Measurements from ENCODE around the gene GSN. TPM values are rescaled to one million over a fixed set of nuclear protein-coding genes. Genes with fewer than 3 reads are reported as not detected.
"Not testable (repeated sequence)": the region's sequence is repeated elsewhere in the genome, so short reads cannot be mapped to it uniquely, and the experiment has no call there.

Gene GSN
- total RNA-seq, 1 donor from 2014 or later = 80.0 TPM

GRCh38 chr9:121289772-121290370 lies 21.9 kb downstream of the GSN start:
- Mint-ChIP-seq H3K27ac (peak overlapping the region; percentile 97), H3K4me1 (ENCODE audit: unreplicated experiment) (peaks cover 42% of the 10 kb centered on the region), H3K27me3 (no peaks in the 10 kb centered on the region), H3K9me3 (no peaks in the 10 kb centered on the region), H3K4me3 (peak overlapping the region; percentile 68), H3K36me3 (no peaks in the 10 kb centered on the region)
- DNase-seq (ENCODE audit: extremely low spot score, unreplicated experiment) = no peak
- TF ChIP-seq CTCF (conservative IDR thresholded peaks at IDR 0.05) = no peak

- H3K27me3 Mint-ChIP-seq; H3K4me3 Mint-ChIP-seq; DNase-seq (ENCODE audit: extremely low spot score, unreplicated experiment); H3K9me3 Mint-ChIP-seq; H3K36me3 Mint-ChIP-seq; H3K27ac Mint-ChIP-seq: not testable (repeated sequence)
- peaks cover 39% of the 10 kb centered on the region for H3K4me1 Mint-ChIP-seq (ENCODE audit: unreplicated experiment)
These were observed 23.6 kb downstream of the GSN start for GRCh38 chr9:121291536-121291935.

GRCh38 chr9:121292051-121292450 lies 24.1 kb downstream of the GSN start:
- DNase-seq (ENCODE audit: extremely low spot score, unreplicated experiment) = no peak
- no peaks in the 10 kb centered on the region for H3K27me3 Mint-ChIP-seq
- H3K9me3 Mint-ChIP-seq = no peaks in the 10 kb centered on the region
- H3K4me1 Mint-ChIP-seq (ENCODE audit: unreplicated experiment) = peaks cover 38% of the 10 kb centered on the region
- no peaks in the 10 kb centered on the region for H3K36me3 Mint-ChIP-seq
- H3K4me3 Mint-ChIP-seq = no peak overlapping the region
- no peak for TF ChIP-seq CTCF (conservative IDR thresholded peaks at IDR 0.05)
- H3K27ac Mint-ChIP-seq = no peak overlapping the region

- no peaks in the 10 kb centered on the region for H3K9me3 Mint-ChIP-seq
- H3K4me3 Mint-ChIP-seq = no peak overlapping the region
- no peak overlapping the region for H3K27ac Mint-ChIP-seq
- TF ChIP-seq CTCF (conservative IDR thresholded peaks at IDR 0.05) = no peak
- DNase-seq (ENCODE audit: extremely low spot score, unreplicated experiment) = no peak
- peaks cover 45% of the 10 kb centered on the region for H3K4me1 Mint-ChIP-seq (ENCODE audit: unreplicated experiment)
- H3K27me3 Mint-ChIP-seq = no peaks in the 10 kb centered on the region
- H3K36me3 Mint-ChIP-seq = no peaks in the 10 kb centered on the region
These were observed 24.9 kb downstream of the GSN start for GRCh38 chr9:121292801-121293241.

- no peaks in the 10 kb centered on the region for H3K9me3 Mint-ChIP-seq
- peaks cover 42% of the 10 kb centered on the region for H3K4me1 Mint-ChIP-seq (ENCODE audit: unreplicated experiment)
These were observed 26.3 kb downstream of the GSN start for GRCh38 chr9:121294151-121294743.

More at GRCh38 chr9:121294151-121294743, 26.3 kb downstream of the GSN start:
- H3K4me3 Mint-ChIP-seq = no peak overlapping the region
- no peaks in the 10 kb centered on the region for H3K36me3 Mint-ChIP-seq
- no peak overlapping the region for H3K27ac Mint-ChIP-seq
- peaks cover 3% of the 10 kb centered on the region for H3K27me3 Mint-ChIP-seq
- DNase-seq (ENCODE audit: extremely low spot score, unreplicated experiment) = no peak
- TF ChIP-seq CTCF (conservative IDR thresholded peaks at IDR 0.05) = no peak

Measured in type B pancreatic cell (in vitro differentiated cells).